NOMO-1 treated with DMSO at 0.1 percent for 48 hours (cell line): Measurements from ENCODE around the gene CANT1.

Source experiments
- DNase-seq: peaks from one replicate; lab custom pipeline; 2025; ENCODE audit not compliant: unreplicated experiment; lab: John Stamatoyannopoulos, UW

Gene CANT1

DNA sequence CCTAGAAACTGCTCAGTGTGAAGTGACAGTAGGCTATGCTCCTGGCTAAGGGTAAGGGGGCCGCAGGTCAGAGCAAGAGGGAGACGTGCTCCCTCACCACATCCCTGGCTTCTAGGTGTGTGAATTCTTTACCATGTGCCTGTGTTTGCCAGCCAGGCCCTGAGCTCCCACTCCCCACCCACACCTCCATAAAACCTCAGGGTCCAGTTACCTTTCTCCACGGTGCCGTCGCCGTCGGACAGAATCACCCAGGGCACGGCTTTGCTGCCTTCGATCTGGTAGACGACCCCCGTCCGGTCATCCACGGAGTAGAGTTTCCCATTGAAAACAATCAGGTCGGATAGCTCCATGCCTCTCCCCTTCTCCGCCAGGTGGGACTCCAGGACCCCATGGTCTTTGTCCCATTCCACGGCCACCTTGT lies 12.8 kb downstream of the CANT1 start:
- no peak for DNase-seq

DNA sequence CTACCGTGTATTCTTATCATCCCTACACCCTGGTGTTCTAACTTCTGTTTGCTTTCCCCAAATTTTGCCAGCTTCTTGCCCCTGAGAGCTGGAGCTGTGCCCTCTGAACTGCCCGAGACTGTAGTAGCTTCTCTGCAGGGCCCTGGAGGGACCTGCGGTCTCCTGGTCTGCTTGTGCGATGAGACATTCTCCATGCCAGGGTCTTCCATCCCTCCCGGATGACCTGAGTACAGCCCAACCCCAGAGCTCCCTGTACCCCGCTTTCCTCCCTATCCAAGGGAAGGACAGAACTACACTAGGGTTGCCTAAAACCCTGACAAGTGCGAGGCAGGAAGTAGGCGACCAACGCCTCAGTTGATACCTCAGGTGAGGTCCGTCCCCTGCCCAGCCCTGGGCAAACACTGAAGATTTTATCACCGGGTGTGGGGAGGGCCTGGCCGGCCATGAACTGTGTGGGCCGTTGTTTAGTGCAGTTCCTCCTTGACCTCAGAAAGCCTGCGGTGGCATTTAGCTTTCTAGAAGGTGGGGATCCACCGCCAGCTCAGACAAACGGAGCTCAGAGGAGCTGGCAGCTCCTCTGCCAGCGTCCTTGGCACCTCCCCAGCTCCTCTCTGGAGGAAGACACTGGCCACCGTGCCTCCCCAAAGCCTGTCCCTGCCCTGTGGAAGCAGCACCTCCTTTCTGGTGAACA lies 13.7 kb downstream of the CANT1 start:
- DNase-seq = no peak

GRCh38 chr17:78995022-78995760 lies 14.4 kb downstream of the CANT1 start:
- DNase-seq = no peak

DNA sequence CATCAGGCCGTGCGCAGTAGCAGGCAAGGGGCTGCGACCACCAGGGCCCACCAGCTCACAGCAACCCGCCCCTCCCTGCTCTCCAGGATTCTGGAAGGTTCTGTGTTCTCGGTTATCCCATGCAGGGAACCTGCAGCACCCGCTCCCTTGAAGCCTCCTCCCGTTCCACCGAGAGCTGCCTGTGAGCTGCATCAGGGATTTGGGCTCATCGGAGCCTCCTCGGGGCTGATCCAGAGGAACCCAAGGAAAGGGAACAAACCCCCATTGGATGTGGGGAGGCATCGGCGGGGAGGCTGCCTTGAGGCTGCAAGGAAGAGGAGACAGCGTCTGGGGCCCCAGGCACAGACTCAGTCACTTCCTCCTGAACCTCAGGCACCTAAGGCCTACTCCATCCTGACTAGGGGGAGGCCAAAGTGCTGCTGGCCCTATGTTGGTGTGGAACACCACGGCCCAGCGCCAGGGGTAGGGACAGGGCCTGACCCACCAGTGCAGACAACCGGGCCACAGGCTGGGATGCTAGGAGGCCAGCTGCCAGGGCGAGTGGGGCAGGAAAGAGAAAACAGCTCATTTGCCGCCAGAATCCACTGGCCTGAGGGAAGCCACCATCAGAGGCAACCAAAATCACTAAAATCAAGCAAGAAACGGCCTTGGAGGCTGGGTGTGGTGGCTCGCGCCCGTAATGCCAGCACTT lies 15.4 kb downstream of the CANT1 start:
- DNase-seq = no peak

GRCh38 chr17:78993241-78993956 lies 16.2 kb downstream of the CANT1 start:
- no peak for DNase-seq

- DNase-seq = no peak
Observed at GRCh38 chr17:78992542-78993212, 16.9 kb downstream of the CANT1 start.

GRCh38 chr17:78991906-78992532 lies 17.5 kb downstream of the CANT1 start:
- no peak for DNase-seq

GRCh38 chr17:78991017-78991738 lies 18.4 kb downstream of the CANT1 start:
- no peak for DNase-seq

- no peak for DNase-seq
Observed at GRCh38 chr17:78990349-78991016, 19.1 kb downstream of the CANT1 start.

GRCh38 chr17:78988152-78988551 lies 21.4 kb downstream of the CANT1 start:
- DNase-seq = no peak

DNA sequence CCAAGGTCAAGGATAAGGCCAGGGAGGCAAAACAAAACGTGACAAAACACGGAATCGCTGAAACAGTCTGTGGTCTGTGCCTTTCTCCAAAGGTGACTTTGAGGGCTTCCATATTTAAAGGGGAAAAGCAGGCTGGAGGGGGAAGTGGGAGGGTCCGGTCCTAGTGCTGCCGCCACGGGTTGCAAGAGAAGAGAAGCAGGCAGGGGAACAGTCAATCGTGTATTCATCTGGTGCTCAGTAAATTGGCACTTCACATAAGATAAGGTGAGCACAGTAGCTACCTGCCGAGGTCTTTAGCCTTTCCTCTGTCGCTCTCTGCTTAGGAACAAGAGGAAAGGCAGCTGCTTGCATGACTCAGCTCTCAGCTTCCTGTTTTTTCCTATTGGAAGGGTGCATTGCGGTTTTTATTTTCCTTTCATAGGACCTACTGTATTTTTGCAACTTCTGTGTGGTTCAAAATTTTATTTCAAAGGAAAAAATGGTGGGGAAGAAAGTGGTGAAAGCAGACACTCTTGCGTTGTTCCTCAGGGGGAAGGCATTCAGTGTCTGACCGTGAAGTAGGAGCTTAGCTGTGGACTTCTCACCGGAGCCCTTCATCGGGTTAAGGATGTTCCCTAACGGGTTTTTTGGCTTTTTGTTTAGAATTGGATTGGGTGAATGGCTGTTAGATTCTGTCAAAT lies 22.8 kb downstream of the CANT1 start:
- peak; percentile 44 for DNase-seq

- DNase-seq = peak; percentile 95
Observed at GRCh38 chr17:78986048-78986648, 23.4 kb downstream of the CANT1 start.

DNA sequence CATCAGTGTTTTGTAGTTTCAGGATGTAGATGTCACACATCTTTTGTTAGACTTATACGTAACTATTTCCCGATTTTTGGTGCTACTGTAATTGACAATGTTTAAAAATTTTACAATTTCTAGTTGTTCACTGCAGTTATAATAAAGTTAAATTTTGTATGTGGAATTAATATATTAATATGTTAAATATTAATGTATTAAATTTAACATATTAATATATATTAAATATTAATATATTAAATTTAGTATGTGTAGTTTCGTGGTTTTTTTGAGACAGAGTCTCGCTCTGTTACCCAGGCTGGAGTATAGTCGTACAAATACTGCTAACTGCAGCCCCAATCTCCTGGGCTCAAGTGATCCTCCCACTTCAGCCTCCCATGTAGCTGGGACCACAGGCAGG lies 24.2 kb downstream of the CANT1 start:
- no peak for DNase-seq

DNA sequence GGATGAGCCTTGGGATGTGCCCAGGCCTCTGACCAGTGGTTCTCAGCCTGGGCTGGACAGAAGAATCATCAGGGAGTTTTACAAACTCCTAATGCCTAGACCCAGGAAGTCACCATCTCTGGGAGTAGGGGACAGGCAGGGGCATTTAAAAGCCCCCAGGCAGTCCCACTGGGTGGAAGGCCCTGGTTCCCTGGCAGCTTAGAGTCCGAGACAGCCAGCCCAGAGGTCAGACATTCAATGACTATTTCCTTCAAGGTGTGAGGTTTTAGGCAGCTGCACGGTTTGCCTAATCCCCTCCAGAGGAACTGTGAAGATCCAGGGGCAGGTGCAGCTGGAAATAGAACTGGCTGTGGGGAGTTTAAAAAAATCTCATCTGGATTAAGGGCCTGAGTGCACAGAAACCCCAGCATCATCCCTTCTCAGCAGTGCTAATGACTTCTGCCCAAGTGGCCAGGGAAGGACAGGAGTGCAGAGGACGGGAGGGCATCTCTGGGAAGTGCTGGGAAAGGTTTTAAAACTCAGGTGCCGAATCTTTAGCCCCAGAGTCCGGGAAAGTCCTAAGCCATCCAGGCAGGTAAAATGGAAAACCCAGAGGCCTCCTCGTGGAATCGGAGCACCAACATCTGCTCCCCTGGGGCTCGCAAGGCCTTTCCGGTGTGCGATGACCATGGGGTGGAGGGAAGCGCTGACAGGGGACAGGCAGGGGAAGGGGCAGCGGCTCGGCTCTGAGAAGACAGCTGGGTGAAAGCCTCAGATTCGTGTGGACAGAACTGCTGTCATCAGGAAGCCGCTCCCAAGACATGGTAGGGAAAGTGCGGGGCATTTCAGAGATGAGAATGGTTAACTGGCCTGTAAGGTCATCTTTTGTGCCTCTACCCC lies 28.3 kb downstream of the CANT1 start:
- DNase-seq = no peak

DNA sequence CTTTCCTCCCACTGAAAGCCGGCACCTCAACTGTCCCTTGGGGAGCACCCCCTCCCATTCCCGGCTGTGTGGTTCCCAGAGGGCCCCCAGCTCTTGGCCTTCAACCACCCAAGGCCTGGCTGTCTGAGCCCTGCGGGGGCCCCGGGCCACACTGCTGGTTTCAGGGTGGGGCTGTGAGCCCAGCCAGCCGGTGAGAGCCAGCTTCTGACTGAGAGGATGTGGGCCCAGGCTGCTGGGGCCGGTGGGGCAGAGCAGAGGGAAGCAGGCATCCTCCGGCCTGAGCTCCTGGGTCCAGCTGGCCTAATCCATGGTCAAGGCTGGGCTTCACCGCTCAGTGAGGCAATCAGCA lies 29.0 kb downstream of the CANT1 start:
- DNase-seq = no peak

- DNase-seq = no peak
Observed at GRCh38 chr17:78979780-78980623, 29.6 kb downstream of the CANT1 start, which contains the start of gene LGALS3BP. Gene LGALS3BP (minus strand): TSS chr17:78979923. CDS start chr17:78977191, 2,732 bp downstream.
